Stimulated activated CD4-positive, alpha-beta T cell treated with anti-CD3 and anti-CD28 coated beads, Interleukin-12 subunit alpha, Interleukin-12 subunit beta, amount 100 ng/mL, for 4 hours (primary cell): ENCODE measurements around the gene FFAR3.
A peak's percentile ranks its signal among the peaks of the same experiment; 100 is the strongest.

Experiments
- DNase-seq: peaks from one replicate; pipeline ENCODE4 v3.0.0-alpha.2; 2020

The FFAR3 gene

DNA sequence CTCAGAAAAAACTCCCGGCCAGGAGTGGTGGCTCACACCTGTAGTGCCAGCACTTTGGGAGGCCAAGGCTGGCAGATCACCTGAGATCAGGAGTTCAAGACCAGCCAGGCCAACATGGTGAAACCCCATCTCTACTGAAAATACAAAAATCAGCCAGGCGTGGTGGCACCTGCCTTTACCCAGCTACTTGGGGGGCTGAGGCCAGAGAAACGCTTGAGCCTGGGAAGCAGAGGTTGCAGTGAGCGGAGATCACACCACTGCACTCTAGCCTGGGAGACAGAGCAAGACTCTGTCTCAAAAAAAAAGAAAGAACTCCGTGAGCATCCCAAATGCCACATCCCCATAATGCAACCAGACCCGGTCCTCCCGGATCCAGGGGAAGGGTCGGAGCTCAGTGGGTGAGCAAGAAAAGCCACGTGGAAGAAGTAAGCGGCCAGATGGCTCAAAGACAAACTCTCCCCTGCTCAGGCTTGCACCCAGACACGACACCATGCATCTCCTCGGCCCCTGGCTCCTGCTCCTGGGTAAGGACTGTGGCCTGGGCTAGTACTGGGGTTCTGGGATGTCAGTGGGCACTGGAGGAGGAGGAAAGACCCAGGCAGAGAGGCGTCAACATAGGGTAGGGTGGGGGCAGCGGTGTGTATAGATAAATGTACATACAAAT lies 26.6 kb upstream of the FFAR3 start:
- DNase-seq: no peak

DNA sequence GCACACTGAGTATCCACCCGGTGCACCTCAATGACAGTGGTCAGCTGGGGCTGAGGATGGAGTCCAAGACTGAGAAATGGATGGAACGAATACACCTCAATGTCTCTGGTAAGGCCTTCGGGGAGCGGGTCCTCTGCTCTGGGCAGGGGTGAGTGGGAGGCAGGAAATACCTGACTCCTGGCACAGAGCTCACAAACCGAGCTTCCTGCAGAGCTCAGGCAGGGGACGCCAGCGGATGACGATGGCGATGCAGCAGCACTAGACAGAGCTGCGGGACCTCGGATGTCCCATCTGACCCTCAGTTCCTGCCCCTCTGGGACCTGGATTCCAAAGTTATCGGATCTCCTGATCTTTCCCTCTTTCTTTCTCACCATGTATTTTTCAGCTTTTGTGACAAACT lies 25.4 kb upstream of the FFAR3 start:
- peak; percentile 26 for DNase-seq

DNA sequence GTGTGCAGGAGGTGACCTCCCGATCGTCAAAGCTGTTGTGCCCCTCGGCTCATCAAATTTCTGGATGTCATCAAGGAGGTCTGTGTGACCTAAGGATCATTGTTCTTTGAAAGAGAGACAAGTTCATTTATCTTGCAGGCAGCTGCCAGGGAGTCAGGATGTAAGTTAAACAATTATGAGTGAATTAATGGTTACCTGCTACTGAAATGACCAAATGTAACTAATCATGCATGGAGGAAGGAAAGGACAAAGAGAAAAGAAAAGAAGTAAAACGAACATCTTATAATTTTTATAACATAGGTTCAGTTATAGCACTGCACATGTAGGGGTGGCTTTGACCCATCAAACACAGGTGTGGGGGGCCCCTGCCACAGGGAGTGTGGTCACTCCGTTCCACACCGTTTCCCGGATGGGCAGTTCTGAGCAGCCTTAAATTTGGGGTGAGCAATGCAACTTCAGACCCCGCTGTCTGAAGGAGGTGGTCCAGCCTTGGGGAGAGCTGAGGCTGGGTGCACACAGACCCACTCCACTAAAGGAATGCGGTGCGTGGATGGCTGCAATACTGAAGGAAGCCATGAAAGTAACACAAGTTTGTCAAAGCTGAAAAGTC lies 24.0 kb upstream of the FFAR3 start:
- no peak for DNase-seq

DNA sequence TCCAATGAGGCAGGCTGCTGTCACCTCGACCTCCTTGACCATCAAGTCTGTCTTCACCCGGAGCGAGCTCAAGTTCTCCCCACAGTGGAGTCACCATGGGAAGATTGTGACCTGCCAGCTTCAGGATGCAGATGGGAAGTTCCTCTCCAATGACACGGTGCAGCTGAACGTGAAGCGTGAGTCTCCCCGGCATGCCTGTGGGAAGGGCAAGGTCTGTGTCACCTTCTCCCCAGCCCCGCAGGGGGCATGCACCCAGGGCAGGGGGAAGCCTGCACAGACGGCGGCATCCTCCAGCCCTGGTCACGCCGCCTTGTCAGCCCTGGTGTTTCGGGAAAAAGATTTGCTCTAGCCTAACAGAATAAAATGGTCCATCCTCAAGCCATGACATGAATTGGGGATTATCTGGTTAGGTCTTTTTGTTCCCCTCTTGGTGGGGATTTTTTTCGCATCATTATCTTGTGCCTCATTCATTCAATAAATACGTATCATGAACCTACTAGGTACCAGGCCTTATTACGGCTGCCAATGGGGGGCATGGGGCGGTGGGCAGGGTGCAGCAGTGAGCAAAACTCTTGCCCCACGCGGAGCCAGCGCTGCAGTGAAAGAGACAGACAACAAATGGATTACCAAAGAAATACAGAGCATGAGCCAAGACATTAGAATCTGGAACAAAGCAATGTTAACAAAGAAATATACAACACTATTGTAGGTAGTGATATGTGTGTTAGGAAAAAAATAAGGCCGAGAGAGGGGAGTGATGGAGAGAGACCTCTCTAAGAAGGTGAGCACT lies 21.9 kb upstream of the FFAR3 start:
- no peak for DNase-seq

DNA sequence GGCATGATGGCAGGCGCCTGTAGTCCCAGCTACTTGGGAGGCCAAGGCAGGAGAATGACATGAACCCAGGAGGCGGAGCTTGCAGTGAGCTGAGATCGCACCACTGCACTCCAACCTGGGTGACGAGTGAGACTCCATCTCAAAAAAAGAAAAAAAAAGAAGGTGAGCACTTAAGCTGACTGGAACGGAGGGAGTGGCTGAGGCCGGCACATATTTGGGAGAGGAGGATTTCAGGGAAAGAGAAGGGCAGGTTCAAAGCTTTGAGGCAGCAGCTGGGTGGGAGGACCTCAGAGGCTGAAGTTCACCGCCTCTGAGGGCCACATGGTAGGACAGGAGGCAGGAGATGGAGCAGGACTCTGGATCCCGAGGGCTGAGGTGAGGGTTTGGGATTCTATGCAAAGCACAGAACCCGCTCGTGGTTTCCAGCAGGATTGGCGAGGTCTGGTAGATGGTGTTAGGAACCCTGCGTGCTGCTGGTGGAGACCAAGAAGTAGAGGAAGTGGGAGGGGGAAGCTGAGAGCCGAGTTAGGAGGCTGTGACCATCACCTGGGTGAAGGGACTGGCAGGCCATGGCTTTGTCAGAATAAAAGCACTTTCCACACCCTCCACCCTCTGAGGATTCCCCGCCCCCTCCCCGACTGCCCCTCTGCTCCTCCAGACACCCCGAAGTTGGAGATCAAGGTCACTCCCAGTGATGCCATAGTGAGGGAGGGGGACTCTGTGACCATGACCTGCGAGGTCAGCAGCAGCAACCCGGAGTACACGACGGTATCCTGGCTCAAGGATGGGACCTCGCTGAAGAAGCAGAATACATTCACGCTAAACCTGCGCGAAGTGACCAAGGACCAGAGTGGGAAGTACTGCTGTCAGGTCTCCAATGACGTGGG lies 20.9 kb upstream of the FFAR3 start:
- no peak for DNase-seq

DNA sequence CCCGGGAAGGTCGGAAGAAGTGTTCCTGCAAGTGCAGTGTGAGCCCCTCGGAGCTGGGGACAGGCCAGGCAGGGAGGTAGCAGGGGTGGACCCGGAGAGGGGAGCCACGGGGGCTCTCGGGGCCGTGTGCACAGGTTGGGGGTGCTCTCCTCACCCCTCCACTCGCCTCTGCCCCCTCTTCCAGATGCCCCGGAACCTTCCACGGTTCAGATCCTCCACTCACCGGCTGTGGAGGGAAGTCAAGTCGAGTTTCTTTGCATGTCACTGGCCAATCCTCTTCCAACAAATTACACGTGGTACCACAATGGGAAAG lies 20.3 kb upstream of the FFAR3 start:
- no peak for DNase-seq

DNA sequence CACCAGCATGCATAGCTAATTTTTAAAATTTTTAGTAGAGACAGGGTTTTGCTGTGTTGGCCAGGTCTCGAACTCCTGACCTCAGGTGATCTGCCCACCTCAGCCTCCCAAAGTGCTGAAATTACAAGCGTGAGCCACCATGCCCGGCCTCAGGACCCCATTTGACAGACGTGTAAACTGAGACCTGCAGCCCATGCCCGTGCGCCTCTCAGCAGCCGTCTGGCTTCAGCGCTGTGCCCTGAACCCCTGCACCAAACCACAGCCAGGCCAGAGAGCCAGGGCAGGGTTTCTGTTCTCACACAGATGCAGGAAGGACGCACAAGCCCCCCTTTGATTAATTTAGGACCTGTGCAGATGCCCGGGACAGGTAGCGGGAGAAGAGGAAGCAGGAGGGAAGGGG lies 17.8 kb upstream of the FFAR3 start:
- DNase-seq: no peak

DNA sequence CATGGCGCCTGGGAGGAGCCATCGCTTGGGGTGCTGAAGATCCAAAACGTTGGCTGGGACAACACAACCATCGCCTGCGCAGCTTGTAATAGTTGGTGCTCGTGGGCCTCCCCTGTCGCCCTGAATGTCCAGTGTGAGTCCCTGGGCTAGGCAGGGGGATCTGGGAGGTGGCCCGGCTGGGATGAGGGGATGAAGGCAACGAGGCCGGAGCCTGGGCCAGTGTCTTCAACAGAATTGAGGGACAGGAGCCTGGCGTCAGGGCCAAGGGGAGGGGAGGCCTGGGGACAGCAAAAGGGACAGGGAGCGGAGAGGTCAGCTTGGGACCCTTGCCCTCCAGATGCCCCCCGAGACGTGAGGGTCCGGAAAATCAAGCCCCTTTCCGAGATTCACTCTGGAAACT lies 17.3 kb upstream of the FFAR3 start:
- DNase-seq: no peak

DNA sequence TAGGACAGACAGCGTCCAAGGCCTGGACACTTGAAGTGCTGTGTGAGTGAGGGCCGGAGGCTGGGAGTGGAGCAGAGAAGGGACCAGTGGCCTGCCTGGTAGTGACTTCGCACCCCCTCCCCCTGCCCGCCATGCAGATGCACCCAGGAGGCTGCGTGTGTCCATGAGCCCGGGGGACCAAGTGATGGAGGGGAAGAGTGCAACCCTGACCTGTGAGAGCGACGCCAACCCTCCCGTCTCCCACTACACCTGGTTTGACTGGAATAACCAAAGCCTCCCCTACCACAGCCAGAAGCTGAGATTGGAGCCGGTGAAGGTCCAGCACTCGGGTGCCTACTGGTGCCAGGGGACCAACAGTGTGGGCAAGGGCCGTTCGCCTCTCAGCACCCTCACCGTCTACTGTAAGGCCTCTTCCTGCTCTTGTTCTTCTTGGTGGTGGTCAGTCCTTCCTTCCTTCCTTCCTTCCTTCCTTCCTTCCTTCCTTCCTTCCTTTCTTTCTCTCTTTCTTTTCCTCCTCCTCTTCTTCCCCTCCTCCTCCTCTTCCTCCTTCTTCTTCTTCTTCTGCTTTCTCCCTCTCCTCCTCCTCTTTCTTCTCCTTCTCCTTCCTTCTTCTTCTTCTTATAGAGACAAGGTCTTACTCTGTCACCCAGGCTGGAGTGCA lies 16.6 kb upstream of the FFAR3 start:
- DNase-seq: no peak

DNA sequence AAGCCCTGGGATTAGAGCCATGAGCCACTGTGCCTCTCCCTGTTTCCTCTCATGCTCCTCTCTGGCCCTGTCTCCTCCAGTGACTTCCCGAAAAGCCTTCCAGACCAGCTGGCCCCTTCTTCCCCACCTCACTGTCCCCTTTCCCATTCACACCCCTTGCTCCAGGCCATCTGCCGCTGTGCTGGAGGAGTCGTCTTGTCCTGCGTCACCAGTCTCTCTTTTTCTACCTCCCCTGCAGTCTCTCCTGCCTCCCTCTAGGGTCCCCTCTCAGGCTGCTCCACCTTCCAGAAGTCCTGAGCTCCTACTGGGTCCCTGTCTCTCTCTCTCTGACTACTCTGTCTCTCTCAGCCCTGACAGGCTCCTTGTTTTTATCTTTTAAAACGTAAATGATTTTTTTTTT lies 15.8 kb upstream of the FFAR3 start:
- no peak for DNase-seq

DNA sequence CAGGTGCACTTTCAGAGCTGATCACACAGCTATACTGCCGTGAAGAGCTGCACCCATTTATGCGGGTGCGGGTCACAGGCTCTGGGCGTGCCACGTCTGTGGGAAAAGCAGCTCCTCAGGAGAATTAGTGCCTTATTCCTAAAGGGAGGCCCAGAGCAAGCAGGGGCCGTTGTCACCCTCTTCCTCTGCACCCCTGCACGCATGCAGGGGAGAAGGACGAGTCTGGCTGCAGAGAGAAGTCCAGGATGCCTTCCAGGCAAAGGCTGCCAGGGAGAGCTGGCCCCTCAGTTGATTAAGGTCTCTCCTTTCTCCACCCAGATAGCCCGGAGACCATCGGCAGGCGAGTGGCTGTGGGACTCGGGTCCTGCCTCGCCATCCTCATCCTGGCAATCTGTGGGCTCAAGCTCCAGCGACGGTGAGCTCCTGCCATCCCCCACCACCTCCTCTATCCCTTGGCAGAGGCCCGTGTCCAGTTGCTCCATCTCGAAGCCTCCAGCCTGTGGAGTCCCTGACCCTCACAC lies 13.7 kb upstream of the FFAR3 start:
- DNase-seq: no peak

DNA sequence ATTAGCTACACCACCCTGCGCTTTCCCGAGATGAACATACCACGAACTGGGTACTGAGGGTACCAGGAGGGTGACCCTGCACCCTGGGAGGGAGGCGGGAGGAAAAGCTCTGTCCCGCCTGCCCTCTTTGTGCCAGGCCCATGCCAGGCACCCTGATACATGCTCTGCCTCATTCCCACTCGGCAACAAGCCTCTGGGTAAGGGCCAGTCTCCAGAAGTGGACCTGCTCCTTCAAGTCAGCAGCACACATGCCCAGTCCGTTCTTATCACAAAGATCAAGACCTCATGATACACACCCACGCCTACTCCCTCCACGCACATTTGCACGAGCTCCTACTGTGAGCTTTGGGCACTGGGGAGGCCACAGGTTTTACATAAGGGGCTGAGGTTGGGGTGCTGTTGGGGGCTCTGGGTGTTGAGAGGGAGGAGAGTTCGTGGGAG lies 12.6 kb upstream of the FFAR3 start:
- DNase-seq: no peak

DNA sequence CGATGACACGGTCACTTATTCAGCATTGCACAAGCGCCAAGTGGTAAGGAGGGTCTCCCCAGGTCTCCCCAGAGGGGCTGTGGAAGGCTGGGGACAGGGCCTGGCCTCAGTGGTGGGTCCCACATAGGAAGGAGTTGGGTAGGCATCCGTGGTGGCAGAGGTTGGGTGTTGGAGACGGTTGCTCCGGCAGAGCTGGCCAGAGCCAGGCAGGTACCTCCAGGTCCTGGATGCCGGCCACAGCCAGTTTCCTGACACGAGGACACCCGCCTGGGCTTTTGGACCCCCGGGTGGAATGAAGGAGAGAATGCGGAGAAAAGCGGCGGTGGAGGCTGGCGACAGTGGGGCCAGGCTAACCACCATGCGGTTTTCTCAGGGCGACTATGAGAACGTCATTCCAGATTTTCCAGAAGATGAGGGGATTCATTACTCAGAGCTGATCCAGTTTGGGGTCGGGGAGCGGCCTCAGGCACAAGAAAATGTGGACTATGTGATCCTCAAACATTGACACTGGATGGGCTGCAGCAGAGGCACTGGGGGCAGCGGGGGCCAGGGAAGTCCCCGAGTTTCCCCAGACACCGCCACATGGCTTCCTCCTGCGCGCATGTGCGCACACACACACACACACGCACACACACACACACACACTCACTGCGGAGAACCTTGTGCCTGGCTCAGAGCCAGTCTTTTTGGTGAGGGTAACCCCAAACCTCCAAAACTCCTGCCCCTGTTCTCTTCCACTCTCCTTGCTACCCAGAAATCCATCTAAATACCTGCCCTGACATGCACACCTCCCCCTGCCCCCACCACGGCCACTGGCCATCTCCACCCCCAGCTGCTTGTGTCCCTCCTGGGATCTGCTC lies 11.8 kb upstream of the FFAR3 start:
- DNase-seq: peak; percentile 58

DNA sequence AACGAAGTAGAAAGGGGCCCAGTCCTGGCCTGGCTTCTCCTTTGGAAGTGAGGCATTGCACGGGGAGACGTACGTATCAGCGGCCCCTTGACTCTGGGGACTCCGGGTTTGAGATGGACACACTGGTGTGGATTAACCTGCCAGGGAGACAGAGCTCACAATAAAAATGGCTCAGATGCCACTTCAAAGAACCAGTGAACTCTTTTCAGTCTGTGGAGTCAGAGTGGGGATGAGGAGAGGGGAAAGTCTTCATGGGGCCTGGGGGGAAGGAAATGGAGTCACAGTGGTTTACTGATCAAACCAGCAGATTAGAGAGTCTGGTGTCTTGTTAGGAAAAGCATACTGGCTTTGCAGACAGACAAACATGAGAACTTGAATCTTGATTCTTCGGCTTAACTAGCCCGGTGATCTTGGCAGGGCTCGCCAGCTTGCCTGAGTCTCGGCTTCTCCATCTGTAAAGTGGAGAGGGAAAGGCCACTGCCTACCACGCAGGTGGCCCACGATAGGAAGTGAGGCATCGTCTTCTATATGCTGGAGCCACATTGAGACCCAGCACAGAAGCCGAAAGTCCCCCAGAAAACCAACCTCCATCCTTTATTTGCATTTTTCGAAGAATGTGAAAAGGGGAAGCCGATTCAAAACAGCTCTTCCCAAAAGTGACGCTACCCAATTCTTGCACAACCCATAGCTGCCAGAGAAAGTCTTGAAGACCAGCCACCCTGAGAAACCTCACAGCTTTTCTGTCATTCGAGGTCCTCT lies 10.9 kb upstream of the FFAR3 start, which contains the start of gene FFAR1:
TSS of gene FFAR1 (plus strand) at position 732 of the 759 bp plus-strand sequence. CDS start 3,650 bp downstream, outside the sequence.
- peak; percentile 28 for DNase-seq

DNA sequence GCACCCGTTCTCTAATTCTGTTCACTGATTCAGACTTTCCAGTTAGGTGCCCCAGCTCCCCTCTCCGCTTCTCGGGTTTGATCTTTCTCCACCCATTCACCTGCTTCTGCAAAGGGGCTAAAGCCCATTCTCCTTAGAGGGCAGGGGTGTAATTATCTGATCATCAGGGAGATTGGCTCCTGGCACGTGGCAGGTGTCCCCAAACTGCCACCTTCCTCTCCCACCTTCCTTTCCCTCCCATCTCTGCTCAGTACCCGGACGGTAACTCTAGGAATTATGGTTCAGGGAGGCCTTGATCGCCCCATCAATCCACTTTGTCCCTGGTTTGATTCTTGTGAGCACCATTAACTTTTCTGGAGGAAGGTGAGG lies 10.3 kb upstream of the FFAR3 start:
- DNase-seq: no peak

DNA sequence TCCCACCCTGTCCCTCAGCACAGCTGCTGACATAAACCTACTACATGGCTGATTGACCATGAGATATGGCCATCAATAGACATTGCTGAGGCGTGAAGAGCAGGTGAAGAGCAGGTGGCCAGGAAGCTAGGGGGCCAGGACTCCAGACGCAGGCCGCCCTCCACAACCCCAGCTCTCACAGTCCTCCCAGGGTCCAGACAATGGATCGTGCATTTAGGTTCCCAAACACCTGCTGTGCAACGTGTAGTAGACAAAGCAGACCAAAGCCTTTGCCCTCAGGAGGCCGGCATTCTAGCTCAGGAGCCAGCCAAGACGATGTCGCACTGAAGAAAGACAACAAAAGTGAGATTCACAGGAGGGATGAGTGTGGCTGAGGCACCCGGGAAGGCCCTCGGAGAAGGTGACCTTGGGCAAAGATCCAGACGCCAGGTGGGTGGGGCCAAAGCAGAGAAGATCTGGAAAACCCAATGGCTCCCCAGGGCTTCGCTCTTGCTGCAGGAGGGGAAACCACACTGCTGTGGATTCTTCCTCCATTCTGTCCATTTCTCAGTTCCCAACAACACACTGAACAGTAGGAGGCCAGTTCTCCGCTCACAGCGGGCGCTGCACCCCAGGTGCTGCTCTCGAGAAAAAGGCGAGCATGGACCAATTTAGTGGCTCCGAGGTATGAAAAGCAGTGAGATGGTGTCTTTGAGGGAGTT lies 9.2 kb upstream of the FFAR3 start:
- no peak for DNase-seq

DNA sequence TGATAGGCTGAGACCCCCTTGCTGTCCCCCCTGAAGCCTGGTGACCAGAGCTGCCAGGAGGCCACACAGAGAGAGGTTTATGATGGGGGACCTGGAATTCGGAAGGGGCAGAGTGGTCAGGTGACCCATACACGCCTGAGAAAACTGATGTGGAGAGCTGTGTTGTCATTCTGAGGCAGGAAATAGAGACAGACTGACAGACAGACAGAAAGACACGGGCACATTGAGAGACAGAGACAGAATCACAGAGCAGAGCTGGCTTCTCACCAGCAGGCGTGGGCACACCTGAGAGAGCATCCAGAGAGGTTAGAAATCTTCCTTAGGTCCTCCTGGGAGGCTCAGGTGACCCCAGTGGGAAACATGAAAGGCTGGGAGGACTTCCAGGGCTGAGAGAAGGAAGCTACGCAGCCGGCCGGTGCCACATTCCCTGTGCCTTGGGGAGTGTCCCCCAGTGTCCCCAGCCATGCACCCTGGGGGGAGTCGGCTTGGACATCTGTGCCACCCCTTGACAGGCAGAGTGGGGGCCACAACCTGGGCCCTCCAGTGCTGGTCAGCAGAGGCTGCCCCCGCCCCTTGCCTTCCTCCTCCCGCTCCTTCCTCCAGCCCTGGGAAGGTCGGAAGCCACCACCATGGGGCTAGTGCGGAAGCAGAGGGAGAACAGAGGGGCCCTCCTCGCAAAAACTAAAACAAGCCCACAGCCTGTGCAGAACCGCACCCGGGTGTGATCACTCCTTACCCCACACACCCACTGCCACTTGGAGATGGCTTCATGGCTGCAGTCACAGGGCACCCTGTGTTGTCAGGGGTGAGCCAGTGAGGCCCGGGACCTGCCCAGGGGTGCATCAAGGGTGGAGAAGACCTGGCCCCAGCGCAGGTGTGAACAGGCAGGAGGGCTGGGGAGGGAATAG lies 8.4 kb upstream of the FFAR3 start:
- DNase-seq: no peak

DNA sequence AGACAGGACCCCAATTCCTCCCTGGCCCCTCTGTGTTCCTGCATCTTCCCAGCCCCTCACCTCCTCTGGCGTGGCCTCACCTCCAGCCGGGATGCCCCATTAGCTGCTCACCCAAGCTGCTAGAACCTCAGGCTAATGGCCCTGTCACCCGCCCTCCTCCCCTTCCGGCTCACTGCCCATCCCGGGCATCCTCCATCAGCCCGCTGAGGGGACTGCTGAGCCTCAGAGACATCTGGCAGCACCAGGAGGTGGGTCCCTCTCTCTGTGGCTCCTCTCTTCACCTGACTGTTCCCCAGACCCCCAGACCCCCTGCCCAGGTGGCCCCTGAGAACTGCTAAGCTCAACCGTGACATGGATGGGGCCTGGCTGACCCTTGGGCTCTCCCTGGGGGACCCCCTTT lies 7.7 kb upstream of the FFAR3 start:
- DNase-seq: no peak
